DMS 273 treated with DMSO at 0.1 percent for 48 hours (cell line): ENCODE data around the gene XRCC4.
A peak's percentile ranks its signal among the peaks of the same experiment; 100 is the strongest.

Experiments used
- DNase-seq: peaks from one replicate; lab custom pipeline; 2025; lab: John Stamatoyannopoulos, UW

The XRCC4 gene

DNA sequence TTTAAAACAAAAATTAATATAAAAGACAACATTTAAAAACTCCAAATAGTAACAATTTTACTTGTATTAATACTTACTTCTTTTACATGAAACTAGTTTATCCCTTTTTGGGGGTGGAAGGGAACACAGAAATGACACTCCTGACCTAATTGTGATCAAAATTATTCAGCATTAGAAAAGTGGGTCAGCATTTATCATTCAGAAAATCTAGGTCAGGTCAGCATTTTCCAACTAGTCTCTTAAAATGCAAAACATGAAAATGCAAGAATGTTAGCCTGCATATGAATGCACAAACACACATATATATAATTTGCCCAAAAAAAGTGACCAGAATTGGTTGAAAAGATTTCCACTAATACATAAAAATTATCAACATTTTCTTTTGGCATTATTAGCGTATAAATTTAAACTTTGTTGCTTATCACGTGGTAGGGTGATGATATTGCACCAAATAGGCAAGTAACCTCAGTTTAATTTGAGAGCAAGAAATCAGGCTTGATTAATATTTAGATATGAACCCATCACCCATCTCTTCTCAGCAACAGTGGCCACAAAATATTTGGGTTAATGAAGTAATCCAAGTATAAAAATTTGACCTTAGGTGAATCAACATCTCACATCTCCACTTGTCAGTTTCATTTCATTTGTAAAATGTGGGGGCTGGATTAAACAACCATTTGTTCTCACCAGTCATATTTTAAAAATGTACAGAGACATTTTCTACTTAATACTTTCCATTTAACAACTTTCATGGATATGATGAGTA, 5.9 kb upstream of the XRCC4 start:
- DNase-seq, result no peak

- no peak for DNase-seq
Measured at GRCh38 chr5:83072966-83073365, 4.4 kb upstream of the XRCC4 start.

DNA sequence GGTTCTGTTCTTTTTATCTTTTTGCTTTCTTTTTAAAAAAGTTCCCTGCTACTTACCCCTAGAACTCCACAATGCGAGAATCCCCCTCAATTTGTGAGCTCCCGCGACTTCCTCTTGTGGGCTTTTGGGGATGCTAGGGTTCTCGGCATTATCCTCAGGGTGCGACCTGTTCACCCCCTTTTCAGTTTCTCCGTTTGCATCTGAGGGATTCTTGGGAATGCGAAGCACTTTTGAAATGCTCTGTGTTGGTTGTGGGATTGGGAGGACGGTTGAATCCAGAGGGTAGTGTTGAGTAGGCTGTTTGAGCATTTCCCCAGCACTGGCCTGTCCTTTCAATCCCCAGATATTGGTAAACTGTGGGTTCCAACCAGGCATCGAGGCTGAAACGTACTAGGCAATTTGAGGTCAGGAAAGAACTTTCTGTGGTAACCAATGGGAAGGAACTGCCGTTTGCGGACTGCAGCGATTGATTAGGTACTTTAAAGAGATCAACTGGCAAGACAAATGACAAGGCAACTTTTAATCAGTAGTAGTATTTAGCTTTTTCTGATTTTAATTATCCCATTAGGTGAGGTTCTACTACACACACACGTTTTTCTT, 415 bp downstream of the XRCC4 start:
- no peak for DNase-seq

DNA sequence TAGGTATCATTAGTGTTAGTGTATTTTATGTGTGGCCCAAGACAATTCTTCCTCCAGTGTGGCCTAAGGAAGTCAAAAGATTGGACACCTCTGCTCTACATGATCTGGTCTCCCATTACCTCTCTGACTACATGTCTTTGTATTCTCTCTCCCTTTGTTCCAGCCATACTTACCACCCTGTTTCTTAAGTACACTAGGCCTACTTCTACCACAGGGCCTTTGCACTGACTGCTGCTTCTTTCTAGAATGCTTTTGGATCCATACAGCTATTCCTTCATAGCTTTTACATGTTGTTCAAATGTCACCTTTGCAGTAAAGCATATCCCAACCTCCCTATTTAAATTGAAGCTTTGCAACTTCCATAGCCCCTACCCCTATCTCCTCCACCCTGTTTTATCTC, 5.4 kb downstream of the XRCC4 start:
- no peak for DNase-seq

DNA sequence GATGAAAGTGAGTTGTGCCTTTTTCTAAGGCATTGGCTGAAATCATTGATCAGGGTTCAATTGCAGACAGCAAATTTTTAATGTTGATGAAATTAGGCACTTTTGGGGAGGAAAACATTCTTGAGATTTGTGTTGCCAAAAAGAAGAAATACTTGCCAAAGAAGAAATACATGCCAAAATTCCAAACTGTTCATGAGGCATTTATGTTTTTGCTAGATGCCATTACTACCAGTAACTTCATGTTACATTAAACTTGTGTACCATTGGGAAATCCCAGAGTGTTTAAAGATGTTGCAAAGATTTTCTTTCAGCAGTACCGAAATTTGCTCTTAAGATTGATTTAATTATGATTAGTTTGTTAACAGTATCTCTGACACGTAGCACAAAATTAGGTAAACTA, 7.0 kb downstream of the XRCC4 start:
- DNase-seq, result no peak

DNA sequence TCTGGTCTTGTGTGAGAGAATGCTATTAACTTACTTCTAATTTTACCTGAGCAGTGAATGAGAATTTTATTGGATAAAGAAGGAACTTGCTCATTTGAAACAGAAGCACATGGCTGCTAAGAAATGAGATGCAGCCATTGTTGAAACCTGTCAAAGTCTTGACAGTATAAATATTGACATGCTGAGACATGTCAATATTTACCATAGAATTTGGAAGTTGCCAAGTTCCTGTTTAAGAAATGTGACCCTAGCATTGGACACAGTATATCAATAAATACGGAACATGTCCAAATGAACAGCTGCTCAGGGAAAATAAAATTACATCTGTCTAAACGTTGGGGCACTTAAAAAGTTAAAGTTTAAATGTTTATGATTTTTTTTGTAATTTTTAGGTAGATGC, 7.8 kb downstream of the XRCC4 start:
- no peak for DNase-seq

DNA sequence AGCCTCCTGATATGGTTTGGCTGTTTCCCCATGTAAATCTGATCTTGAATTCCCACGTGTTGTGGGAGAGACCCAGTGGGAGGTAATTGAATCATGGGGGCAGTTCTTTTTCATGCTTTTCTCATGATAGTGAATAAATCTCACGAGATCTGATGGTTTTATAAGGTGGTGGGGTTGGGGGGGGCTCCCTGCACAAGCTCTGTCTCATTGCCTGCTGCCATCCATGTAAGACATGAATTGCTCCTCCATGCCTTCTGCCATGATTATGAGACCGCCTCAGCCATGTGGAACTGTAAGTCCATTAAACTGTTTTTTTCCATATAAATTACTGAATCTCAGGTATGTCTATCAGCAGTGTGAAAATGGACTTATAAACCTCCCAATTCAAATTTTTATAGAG, 12.8 kb downstream of the XRCC4 start:
- no peak for DNase-seq

- DNase-seq, result no peak
Measured at GRCh38 chr5:83092619-83093018, 15.3 kb downstream of the XRCC4 start.

GRCh38 chr5:83093692-83094091, 16.3 kb downstream of the XRCC4 start:
- no peak for DNase-seq

DNA sequence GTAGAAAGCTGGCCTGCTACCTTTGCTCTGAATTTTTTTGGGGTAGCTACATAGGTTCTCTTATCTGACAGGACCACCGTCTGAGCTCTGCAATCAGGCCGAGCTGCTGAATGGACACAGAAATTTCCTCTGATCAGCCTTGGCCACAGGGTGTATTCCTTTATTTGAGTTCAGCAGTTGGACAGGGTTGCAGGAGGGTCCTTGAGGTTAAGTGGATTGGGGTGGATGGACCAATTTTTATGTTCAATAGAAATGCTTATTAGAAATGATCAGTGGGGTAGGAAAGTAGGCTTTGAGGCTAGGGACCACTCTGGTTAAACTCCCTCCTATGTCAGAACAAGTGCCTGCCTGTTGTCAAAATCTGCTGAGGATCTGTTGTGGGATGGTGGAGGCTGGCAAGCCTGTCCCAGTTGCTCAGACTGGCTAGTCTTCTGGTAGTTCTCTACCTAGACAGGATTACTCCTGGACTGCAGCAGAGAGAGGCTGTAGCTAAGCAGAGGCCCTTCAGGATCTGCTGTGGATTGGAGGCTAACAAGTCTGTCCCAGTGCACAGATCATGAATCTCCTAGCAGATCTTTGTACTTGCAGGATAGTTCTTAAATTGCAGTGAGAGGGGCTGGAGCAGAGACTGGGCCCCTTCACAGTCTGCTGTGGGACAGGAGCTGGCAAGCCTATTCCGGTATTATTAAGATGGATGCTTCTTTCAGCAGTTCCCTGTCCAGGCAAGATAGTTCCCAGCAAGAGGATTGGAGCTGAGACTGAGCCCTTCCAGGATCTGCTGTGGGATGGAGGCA, 18.0 kb downstream of the XRCC4 start:
- no peak for DNase-seq

DNA sequence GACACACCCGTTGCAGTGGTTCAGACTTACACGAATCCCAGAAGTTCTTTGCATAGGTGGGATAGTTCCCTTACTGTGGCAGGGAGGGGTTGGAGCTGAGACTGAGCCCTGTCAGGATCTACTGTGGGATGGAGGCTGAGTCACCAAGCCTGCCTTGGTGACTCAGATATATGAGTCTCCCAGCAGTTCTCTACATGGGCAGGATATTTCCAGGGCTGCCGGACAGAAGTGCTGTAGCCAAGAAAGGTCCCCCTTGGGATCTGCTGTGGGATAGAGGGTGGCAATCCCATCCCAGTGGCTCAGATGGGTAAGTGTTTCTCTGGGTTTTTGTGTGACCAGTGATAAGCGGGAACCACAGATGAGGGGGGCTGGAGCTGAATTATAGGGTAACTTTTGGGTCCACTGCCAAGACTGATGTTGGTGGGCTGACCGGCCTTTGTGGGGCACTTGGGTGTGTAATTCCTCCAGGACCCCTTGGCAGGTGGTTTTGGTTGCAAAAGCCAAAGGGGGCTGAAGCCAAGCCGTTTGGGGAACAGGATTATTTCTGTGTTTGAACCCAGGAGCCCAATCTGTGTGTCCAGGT, 18.7 kb downstream of the XRCC4 start:
- DNase-seq, result no peak

DNA sequence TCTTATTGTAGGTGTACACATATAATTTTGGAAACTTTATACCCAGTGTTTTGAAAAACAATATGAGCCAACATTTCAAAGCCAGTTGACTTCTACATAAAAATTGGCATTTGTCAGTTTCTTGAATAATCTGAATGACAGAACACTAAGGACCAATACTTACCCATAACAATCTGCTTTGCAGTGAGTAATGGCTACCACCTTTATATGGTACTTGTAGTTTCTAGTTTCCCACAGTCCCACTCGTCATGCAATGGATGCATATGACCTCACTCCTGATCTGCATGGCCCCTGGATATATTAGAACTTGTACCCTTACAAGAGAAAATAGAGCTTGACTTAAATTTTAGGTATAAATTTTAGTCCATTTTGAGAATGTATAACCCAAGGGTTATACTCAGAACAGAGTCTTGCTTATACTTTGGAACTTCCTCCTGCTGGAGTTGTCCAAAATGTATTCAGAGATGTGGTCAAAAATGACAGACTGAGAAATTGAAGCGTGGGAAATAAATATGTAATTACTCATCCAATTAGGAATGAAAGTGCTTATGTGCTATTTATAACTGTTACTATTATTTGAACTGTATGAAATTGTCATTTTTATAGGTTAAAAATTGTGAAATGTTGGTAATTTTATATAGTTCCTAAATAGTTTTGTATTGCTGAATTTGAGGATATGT, 19.5 kb downstream of the XRCC4 start:
- no peak for DNase-seq

GRCh38 chr5:83097689-83098231, 20.4 kb downstream of the XRCC4 start:
- no peak for DNase-seq

DNA sequence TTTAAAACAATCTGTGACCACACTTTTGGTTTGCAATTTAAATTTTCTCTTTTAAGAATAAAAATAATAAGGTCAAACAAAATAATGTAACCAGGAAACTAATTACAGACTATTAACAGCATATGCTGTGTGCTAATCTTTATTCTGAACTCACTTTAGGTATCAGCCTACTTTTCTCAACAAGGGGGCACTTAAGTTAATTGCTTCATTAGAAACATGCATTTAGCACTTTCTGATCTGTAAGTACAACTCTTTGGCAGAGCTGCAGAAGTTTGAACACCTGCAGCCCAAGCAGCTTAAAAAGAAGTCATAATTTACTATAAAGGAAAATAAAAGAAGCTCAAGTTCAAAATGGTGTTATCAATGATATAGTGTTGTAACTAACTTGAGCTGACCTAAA, 21.7 kb downstream of the XRCC4 start:
- DNase-seq, result peak; percentile 8

DNA sequence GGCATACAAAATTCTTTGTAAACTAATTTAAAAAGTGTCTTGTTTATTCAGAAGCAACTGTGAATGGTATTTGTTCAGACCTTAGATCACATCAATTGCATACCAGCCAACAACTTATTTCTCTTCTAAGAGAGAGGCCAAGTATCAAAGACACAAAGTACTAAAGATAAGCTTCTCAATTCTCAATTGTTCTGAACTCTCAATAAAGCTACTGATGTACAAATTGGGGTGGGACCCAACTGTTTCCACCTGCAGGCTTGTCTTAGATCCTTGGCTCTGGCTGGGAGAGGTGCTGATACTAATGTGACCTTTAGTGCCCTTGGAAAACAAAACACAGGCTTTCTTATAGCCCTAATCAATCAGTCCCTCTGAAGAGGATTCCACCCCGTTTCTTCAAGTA, 22.1 kb downstream of the XRCC4 start:
- DNase-seq, result no peak

DNA sequence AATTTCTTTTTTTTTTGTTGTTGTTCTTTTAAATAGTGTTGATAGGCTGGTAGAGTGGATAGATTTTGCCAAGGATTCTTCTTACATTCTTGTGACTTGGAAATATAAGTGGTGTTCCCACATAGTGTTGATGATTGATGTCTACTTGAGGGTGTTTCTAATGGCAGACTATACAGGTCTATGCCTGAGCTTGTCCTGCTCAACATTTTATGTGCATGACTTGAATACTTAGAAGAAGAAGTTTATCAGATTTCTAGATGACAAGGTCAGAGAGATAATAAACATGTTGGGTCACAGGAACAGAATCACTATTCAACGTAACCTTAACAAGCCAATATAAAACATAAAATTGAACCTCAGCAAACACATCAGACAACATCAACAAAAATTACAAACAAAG, 24.2 kb downstream of the XRCC4 start:
- no peak for DNase-seq

GRCh38 chr5:83102364-83102980, 25.1 kb downstream of the XRCC4 start:
- DNase-seq, result no peak

DNA sequence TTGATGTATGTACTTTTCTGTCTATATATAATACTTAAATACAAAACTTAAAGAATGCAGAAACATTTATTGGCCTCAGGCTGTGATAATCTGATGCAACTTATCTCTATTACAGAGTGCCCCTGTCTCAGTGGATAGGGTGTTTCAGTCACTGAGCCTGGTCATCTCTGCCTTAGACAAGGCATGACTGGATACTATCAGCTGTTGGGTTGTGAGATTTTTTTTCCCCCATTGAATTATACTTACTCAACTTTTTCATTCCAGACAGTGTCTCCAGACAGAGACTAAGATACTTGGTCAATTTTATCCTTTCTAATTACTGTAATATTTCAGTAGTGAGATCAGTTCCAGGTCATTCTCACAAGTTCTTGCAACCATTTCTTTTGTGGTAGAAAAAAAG, 26.7 kb downstream of the XRCC4 start:
- no peak for DNase-seq

- DNase-seq, result no peak
Measured at GRCh38 chr5:83107692-83108420, 30.5 kb downstream of the XRCC4 start.

- DNase-seq, result no peak
Measured at GRCh38 chr5:83109380-83109779, 32.0 kb downstream of the XRCC4 start.

DNA sequence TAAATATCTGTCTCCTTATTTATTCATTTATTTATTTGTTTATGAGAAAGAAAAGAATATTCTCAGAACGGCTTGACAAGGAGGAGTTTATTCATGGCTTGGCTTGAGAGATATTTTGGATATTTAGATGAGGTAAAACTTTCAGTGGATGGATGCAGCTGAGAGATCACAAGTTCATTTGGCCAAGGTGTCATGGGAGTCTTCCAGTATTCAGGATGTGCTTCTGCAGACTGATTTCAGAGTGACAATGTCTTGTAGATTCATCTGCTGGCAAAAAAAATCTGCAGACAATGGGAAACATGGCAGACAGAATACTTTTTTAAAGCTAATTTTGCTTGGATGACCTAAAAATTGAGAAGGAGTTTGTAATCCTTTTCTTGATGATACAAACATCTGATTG, 38.5 kb downstream of the XRCC4 start:
- DNase-seq, result no peak
